ENCODE measurements around the gene KDM4B. TPM values are rescaled to one million over a fixed set of nuclear protein-coding genes. Genes with fewer than 3 reads are reported as not detected.

The KDM4B gene
- total and polyA plus RNA-seq, 10 of the 15 experiments (the other 5 are each of a cell fraction or from before 2014, with no cell fraction given), result 0.47 to 49.6 (median 16.2) TPM

DNA sequence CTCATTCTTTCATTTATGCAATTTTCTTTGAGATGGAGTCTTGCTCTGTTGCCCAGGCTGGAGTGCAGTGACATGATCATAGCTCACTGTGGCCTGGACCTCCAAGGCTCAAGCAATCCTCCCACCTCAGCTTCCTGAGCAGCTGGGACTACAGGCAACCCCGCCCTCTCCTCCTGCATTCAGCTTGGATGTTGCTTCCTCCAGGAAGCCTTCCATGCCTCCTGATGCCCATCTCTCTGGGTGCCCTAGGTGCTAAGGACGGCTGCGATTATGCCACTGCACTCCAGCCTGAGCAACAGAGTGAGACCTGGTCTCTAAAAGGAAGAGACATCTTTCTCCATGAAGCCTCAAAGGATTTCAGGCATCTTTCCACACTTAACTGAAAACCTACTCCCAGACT, 209.9 kb downstream of the KDM4B start:
- no peak for FAIRE-seq
- in situ Hi-C loops (cut with MboI), result no loop called here
- no TSS peak for BruUV-seq (replicated peaks)

More for the DNA sequence above, 209.9 kb downstream of the KDM4B start:
- Histone ChIP-seq H4K20me1 (ENCODE audit: control insufficient read depth, insufficient read depth) (no peaks in the 10 kb centered on the region), H3K4me1 (ENCODE audit: control insufficient read depth, insufficient read depth, low read length) (0 out of 2 replicates have a peak, but pooled peaks cover 3% of the 10 kb centered on the region), H3K27ac (ENCODE audit: control insufficient read depth, insufficient read depth) (no peak overlapping the region), H3K79me2 (ENCODE audit: control insufficient read depth, insufficient read depth, low read length) (no peaks in the 10 kb centered on the region), H3K4me3 (no peak overlapping the region), H3K4me2 (ENCODE audit: control insufficient read depth, insufficient read depth) (no peak overlapping the region), H3K9ac (ENCODE audit: control insufficient read depth, insufficient read depth, low read length) (no peak overlapping the region), H3K27me3 (replicated peaks in 1 of 2; ENCODE audit: control insufficient read depth in 2 of 2, insufficient read depth in 2 of 2, low read length in 1 of 2) (no peaks in the 10 kb centered on the region), H3K9me3 (replicated peaks; ENCODE audit: control insufficient read depth, insufficient read depth, low read length) (no peaks in the 10 kb centered on the region), H2AFZ (ENCODE audit: control insufficient read depth, low read depth, low read length) (no peak overlapping the region), H3K36me3 (ENCODE audit: control insufficient read depth in 2 of 2, insufficient read depth in 2 of 2, low read length in 1 of 2) (no peaks in the 10 kb centered on the region)
- ChIA-PET CTCF (interaction anchor here (0.6 to 1.6 kb wide), 3 partner anchors 10 to 243 kb away, joined by 3 read pairs; no protein-coding TSS in a partner anchor), POLR2A (no interaction called here), RAD21 (ENCODE audit: unreplicated experiment) (no interaction called here), SMC1A (ENCODE audit: uncharacterized antibody, unreplicated experiment) (interaction anchor here (1.3 kb wide), 1 partner anchor 16 kb away, joined by 3 read pairs; no protein-coding TSS in a partner anchor)
- 76% methylated on average over 3 of the region's 3 CpGs for WGBS (ENCODE audit: insufficient coverage, insufficient replicate concordance, low lambda C conversion rate, missing lambda C conversion rate)
- no peak for TF ChIP-seq RB1 (IDR thresholded peaks at IDR 0.05; ENCODE audit: borderline replicate concordance)
- TF ChIP-seq KLF5 (IDR thresholded peaks at IDR 0.05; ENCODE audit: partially characterized antibody), result no peak
- no peak for TF ChIP-seq ZNF217 (IDR thresholded peaks at IDR 0.05)
- no peak for TF ChIP-seq RELA (IDR thresholded peaks at IDR 0.05; ENCODE audit: borderline replicate concordance, partially characterized antibody)
- TF ChIP-seq, protein P1, sequence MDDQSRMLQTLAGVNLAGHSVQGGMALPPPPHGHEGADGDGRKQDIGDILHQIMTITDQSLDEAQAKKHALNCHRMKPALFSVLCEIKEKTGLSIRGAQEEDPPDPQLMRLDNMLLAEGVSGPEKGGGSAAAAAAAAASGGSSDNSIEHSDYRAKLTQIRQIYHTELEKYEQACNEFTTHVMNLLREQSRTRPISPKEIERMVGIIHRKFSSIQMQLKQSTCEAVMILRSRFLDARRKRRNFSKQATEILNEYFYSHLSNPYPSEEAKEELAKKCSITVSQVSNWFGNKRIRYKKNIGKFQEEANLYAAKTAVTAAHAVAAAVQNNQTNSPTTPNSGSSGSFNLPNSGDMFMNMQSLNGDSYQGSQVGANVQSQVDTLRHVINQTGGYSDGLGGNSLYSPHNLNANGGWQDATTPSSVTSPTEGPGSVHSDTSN (IDR thresholded peaks at IDR 0.05; ENCODE audit: insufficient replicate concordance, low read depth, low read length), result no peak
- no peak for TF ChIP-seq BRCA1 (IDR thresholded peaks at IDR 0.05; ENCODE audit: low read depth, low read length)
- TF ChIP-seq MEF2B (IDR thresholded peaks at IDR 0.05; ENCODE audit: partially characterized antibody, poor library complexity, severe bottlenecking), result no peak
- TF ChIP-seq ZNF622 (IDR thresholded peaks at IDR 0.05), result no peak
- no peak for TF ChIP-seq CHD2 (IDR thresholded peaks at IDR 0.05; ENCODE audit: borderline replicate concordance, low read depth, low read length)
- no peak for TF ChIP-seq NFXL1 (IDR thresholded peaks at IDR 0.05; ENCODE audit: borderline replicate concordance)
- no peak for TF ChIP-seq HDGF (IDR thresholded peaks at IDR 0.05)
- TF ChIP-seq SUPT20H (IDR thresholded peaks at IDR 0.05; ENCODE audit: borderline replicate concordance, control insufficient read depth, low read depth, low read length), result no peak
- no peak for TF ChIP-seq RCOR1 (conservative IDR thresholded peaks at IDR 0.05; ENCODE audit: low read depth, low read length)
- ATAC-seq (no peak), DNase-seq (ENCODE audit: low read depth, low spot score) (no peak)
- intact Hi-C loops (cut with micrococcal nuclease; ENCODE audit: unreplicated experiment), result no loop called here

Data from GM12878 (cell line).